Activated CD8-positive, alpha-beta memory T cell treated with anti-CD3 and anti-CD28 coated beads for 1 hour (primary cell): ENCODE measurements around the gene TRHDE.

Experiments
- DNase-seq, 2 donors: peaks; one replicate each; pipeline ENCODE4 v3.0.0-alpha.2; 2020; ENCODE audit warnings: low read depth in 1 of 2; ENCODE audit errors: extremely low read depth in 1 of 2

The TRHDE gene

DNA sequence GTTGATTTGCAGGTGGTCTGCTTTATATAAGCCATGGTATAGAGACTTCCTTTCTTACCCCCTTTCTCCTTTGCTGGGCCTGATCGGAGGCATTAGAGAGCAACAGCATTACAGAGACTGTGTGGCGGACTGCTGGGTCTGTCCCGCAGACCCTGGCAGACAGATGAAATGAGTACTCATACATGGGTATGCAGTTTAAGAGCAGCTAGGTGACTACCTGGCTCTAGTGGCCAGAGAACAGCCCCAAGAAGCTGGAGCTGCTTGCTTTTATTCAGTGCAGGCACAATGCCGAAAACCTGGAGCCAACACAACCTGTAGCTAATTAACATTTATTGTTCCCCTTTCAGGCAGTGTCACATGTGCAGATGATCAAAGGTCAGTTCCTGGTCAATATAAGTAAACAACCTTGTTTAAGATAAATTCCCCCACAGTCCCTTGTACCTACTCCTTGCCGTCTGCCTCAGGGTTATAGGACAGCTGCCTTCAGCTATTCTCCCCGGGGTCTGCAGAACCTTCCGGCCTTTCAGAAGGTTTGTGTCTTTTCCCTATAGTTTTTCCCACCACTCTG is 160.0 kb downstream of the TRHDE start:
- no peak for DNase-seq

DNA sequence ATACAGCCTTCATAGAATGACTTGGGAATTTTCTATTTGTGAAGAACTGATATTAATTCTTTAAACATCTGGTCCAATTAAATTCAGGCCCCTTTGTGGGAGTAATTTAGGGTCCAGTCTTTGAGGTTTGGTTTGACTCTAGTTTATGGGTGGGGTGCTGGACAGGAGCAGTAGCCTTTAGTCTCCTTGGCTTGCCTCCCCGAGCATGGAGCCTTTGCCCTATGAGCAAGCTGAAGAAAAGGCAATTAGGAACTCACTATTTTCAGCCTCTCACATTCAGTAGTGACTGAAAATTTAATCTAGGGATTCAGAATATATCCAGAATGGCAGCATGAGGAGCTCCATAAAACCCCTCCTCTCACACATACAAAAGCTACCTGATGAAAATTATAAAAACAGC is 161.1 kb downstream of the TRHDE start:
- no peak for DNase-seq

DNA sequence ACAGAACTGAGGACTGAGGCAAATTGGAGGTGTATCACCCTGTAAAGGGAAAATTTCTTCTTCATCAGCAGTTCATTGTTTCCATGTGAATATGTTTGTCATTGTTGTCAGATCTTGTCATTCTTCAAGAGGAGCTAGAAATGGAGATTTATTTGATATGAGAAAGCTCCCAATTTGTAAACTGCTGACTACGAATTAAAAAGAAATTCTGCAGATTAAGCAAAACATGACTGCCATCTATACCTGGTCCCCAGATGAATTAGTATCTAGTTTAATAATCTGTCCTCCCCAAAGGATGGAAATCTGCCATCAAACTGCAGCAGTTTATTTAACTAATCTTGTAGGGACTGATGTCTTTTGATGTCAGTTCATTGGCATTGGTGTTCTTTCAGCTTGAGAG is 162.8 kb downstream of the TRHDE start:
- DNase-seq: no peak

DNA sequence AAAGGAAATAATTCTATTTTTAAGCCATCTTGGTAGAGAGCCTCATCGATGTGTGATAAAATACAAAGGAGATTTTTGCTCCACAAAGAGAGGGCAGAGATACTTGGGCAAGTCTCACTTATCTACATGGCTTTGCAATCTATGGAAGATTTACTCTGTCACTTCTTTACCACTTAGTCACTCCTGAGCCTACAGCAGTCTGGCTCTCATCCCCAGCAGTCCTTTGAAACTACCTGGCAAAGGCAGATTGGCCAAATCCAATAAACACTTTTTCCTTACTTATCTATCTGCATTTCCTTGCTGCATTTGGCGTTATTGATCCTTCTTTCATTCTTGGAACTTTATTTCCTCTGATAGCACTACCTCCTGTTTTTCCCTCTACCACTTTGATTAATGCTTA is 170.0 kb downstream of the TRHDE start:
- DNase-seq: no peak

DNA sequence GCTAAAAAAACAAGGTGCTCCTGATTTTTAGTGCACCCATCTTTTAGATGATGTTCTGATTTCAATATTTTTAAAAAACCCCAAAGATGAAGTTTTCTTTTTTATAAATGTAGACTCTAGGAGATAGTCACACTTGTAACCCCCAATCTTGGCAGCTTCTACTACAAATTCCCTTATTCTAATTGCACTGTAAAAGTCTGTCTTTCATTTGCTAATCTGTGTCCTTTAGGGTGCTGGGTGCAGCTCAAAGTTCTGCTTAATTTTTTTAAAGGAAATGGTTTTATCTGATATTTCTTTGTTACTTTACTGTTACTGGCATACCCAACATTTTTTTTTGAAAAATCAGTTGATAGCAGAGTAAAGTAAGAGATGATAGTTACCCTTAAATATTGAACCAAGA is 172.0 kb downstream of the TRHDE start:
- DNase-seq: no peak

DNA sequence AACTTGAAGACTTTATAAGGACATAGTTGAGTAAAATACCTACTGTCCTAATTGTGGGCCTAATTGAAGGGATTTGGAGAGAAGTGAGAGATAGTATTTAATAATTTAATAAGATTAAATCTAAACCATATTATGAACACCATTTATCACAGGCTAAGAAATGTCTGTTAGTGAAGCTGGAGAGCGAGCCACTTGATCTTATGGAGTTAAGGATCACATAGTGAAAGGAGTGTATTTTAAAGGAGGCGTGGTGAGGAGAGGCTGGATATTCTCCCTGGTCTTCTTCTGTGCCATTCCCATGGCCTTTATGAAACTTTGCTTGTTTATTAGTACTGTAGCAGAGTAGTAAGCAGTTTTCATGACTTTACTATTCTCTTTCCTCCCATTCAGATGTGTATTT is 172.4 kb downstream of the TRHDE start:
- DNase-seq: no peak

DNA sequence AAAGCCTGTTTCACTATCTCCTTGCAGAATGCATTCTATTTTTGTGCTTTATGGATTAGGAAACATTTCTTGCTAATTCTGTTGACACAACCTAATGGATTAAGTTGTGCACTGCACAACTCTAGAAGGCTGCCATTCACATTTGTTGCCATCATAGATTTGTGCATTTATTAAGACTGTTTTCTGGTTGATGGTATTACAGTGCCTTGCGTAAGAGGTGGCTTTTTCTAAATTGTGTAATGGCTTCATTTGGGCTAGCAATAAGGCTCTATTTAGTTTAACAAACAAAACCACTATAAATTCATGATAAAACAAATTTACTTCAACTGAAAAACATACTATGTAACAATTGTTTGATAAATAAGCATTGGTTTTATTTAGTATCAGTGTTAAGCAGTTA is 175.9 kb downstream of the TRHDE start:
- no peak for DNase-seq

DNA sequence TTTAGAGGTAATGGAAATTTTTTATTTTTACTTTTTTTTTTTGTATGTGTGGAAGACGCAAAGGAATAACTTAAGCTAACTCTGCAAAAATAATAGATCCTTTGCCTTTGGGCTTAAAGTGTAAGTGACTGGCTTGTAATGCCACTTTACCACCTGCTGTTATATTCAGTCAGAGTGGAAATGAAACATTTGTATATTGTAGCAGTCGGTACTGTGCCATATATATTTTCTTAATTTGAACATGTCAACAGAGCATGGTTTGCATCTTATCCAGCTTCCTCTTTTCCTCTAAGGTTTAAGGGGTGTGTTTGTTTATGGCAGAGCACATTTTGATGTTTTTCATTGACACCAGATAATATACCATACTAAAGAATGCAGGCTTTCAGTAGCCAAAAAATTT is 176.6 kb downstream of the TRHDE start:
- no peak for DNase-seq

DNA sequence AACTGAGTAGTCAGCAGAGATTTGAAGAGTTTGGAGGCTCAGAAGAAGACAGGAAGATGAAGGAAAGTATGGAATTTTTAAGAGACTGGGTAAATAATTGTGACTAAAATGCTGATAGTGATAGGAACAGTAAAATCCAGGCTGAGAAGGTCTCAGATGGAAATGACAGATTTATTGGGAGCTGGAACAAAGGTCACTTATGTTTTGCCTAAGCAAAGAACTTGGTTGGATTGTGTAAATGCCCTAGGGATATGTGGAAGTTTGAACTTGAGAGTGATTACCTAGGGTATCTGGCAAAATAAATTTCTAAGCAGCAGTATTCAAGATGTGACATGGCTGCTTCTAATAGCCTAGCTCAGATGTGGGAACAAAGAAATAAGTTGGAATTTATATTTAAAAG is 180.9 kb downstream of the TRHDE start:
- no peak for DNase-seq

DNA sequence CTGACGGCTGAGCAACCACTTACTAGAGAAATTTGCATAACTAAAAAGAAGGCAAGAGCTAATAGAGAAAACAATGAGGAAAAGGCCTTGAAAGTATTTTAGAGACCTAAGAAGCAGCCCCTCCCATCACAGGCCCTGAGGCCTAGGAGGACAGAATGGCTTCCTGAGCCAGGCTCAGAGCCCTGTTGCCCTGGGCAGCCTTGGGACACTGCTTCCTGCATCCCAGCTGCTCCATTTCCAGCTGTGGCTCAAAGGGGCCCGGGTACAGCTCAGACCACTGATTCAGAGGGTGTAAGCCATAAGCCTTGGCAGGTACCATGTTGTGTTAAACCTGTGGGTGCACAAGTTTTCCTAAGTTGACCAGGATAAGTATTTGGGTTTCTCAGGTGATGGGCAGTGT is 181.4 kb downstream of the TRHDE start:
- no peak for DNase-seq

DNA sequence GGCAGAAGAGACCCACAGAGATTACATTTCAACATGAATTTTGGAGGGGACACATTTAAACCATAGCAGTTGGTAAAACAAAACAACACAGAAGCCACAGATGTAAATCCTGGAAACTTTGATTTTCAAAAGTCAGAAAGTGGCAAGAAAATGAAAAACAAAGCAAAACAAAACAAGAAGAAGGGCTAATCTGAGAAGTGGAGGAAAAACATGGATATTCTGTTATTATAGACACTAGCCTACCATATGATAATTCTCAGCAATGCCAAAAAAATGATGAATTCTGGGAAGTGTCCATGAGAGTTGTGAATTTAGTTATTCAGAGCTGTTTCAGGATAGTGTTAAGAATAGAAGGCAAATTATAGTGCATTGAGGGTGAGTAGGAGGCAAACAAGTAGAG is 192.3 kb downstream of the TRHDE start:
- no peak for DNase-seq

DNA sequence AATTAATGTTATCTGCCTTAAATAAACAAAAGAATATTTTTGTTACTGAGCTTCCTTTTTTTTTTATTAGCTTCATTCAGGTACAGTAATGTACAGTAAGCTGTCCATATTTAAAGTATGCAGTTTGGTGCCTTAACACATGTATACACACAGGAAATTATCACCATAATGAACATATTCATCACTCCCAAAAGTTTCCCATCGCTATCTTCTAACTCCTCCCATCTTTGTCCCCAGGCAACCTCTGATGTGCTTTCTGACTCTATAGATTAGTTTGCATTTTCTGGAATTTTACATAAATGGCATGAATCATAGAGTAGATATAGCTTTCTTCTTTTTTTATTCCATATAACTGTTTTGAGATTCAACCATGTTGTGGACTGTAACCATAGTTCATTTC is 193.0 kb downstream of the TRHDE start:
- no peak for DNase-seq

DNA sequence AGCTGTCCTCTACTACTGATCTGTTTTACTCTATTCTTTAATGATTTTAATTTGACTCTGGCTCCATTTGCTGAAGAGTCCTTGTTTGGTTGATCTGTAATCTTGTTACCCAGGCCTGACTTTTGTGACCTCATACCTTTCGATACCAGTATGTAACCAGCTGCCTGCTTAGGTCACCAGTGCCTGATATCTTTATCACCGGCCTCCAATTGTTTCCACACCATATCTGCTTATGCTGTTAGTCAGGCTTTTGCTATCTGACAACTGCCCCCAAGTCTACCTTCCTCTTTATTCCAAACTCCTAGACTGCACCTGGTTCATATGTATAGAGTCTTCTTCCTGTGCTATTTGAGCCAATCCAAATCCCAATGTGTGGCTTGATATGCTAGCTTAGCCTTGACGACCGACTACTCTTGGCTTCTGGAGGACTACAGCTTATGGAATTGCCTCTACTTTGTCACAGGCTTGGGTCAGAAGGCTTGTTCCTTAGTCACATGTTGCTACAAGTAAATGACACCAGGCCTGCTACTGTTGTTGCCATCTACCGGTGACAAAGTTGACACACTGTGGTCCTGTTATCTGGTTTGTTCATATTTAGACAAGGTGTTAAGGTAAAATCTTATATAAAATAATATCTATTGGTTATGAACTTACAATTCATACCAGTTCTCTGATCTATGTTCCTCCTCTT is 193.9 kb downstream of the TRHDE start:
- no peak for DNase-seq

DNA sequence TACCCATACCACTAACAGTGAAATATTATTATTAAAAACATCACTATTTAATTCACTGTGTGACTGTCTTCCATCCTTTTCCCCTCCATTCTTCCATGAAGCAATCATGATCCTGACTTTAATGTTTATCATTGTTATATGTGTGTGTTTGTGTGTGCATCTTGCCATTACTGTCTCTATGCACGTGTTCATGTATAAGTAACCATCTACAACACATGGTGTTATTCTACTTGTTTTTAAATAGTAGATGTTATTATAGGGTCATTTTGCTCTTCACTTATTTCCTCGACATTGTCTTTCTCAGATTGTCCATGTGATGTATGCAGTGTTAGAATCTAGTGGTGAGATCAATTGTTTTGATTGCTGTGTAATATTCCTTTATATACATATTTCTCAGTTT is 195.8 kb downstream of the TRHDE start:
- DNase-seq: no peak

DNA sequence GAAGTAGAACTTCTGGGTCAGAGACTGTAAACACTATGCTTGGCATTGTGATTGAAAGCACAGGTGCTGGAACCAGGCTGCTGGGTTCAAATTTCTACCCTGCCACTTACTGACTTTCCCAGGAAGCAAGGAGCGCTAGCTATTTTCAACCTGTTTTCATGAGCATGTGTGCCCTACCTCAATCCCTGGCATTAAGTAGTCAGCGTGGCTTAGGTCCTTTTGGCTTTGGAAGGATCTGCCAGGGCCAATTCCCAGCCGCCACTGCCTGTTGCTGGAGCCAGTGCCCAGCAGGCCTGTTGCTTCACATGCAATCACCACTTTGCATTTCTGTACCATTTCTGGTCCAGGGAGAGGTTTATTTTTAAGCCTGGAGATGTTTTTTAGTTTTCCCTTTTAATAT is 196.3 kb downstream of the TRHDE start:
- no peak for DNase-seq

DNA sequence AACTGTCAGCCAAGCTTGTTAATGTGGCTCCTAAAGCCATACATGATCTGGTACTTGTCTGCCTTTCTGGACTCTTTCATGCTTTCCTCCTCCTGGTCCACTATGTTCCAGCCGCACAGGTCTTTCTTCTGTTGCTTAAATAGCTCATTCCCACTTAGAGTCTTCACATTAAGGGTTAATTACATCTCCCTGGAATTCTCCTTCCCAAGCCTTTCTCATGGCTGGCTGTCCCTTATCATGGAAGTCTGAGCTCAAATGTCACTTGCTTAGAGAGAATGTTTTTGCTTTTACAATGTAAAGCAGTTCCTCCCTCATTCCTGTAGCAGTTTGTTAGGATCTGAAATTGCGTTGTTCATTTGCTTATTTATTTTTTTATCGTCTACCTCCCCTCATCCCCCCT is 199.6 kb downstream of the TRHDE start:
- no peak for DNase-seq

DNA sequence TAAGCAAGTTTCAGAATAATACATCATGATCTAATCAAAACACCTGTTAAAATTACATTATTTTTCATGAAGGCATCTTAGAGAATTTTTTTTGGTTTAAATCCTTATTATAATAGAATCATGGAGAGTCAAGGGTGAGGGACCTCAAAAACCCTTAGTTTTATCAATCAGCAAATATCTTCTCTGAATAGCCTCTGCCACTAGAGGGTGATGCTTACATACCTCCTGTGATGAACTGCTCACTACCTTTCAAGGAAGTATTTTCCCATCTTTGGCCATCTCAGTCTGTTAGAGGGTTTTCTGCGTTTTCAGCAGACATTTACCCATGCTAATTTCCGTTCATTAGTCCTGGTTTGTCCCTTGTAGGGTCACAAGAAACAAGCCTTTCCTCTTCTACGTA is 200.2 kb downstream of the TRHDE start:
- DNase-seq: no peak

DNA sequence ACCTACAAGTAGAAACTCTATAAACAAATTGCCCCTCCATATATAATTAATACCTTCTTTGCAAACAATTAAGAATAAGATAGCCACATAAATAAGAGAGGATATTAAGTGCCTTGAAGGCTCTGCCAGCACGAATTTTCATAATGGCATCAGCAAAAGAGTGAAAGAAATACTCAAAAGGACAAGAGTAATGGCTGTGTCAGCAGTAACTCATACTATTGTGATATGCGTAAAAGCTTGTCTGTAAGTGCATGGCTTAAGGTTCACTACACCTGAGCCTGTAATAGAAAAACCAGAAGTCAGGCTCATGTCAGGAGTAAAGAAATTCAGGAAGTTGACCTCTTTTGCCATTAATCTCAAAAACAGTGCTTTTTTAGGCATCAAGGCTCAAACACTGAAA is 204.1 kb downstream of the TRHDE start:
- DNase-seq: no peak

DNA sequence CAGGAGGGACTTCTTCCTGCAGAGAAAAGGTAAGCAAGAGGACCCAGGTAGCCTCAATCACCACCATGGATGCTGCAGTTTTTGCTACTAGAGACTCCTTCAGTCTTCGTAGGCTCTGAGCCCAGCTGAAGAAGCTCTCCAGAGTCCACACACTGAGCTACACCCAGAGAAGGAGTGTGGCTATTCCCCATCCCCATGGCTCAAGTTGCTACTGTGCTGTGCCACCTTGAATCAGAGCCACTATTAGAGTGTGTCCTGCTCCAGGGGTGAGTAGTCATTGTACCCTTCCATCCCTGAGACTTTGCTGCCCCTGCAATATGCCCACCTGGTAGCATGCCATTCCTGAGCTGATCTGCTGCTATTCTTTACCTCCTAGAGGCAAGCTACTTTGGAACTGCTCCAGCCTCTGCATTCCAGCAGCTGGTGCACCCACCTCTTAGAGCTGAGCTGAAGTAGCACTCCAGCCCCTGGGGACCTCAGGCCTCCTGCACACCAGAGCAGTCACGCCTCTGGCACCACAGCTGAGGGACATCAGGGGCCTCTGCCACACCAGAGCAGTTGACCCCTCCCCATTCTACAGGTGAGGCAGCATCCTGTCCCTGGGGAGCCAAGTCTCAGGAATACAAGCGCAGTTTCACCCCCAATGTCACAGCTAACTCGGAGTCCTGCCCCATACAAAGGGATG is 213.0 kb downstream of the TRHDE start:
- no peak for DNase-seq

DNA sequence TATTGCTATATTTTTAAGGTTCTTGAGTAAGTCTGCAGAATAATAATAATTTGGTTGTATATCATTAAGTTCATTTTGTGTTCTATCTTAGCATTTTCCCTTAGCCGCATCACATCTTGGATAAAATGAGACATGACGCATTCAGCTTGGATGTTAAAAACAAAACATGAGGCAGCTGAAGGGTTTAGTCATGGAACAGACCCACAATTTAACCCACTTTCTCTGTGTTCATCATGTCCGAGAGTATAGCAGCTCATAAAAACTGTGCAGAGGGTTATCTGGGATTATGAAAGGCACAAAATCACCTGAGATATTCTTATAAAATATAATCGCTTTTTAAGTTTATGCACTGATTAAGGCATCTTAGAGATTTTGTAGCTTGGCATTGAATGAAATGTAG is 219.3 kb downstream of the TRHDE start:
- DNase-seq: no peak

DNA sequence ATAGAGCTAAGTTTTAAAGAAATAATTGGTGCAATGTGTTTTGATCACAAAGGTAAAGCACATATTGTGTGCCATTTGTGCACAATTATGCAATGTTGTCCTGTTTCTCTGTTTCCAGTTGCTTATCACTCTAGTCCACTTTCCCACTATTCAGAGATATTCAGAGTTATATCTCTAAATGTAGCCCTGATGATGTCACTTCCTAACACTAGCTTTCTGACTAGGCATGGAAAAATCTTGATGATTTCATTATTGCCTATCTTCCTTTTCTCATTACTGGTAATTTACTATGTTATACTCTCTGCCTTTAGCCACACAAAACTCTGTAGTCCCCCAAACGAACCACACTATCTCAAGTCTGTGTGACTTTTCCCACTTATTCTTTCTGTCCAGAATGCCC is 221.2 kb downstream of the TRHDE start:
- no peak for DNase-seq

DNA sequence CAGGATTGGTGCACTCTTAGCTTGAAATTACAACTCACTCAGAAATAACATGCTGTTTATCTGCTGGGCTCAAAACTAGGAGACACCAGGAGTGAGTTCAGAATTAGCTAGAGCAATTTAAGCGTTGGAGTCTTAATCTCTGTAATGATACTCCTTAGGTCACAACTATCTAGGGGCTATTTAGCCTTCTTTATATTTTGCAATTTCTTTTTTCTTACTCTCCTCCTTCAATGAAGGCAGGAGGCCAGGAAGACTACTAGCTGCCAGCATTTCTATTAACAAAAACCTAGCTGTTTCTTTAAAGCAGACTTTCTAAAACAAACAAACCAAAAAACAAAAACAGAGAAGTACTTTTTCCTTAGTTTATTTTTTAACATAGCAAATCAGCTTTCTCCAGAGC is 226.2 kb downstream of the TRHDE start:
- DNase-seq: no peak

DNA sequence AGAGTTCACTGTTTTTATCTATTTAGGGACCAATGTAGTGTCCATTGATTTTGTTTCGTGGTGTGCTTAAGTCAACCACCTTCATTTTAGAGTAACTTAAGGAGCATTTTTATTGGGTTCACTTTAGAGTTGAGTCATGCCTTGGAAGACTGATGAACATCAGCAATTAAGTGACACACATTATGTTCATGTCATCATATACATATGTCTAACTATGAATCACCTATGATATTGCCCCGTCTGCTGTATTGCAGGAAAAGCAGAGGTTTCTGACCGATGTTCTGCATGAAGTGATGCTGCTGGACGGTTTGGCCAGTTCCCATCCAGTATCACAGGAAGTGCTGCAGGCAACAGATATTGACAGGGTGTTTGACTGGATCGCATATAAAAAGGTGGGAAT is 227.1 kb downstream of the TRHDE start:
- DNase-seq: no peak
